GM21381 (cell line): ENCODE data around the gene FILIP1L.

Experiments used
- ATAC-seq: cut with Tn5 transposase; IDR thresholded peaks from one replicate; pipeline ENCODE4 v1.9.1; 2021; ENCODE audit warnings: mild to moderate bottlenecking, moderate library complexity; ENCODE audit not compliant: unreplicated experiment

The FILIP1L gene

GRCh38 chr3:99900248-99900647 lies 214.1 kb downstream of the FILIP1L start:
- no peak for ATAC-seq

DNA sequence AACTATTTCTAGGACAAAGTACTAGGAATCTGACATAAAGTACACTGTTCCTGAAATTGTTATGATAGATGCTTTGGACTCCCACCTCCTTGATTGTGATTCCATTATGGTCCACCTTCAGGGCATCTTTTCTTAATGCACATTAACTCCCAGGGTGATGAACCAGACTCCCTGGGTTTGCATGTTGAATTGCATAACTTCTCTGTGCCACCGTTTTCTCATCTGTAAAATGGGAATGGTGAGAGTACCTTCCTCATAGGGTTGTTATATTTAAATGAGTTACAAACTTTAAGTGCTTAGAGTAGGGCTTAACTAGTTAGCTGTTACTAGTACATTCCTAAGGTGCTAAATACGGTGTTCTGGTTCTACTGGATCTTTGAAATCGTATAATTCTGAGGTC lies 214.7 kb downstream of the FILIP1L start:
- no peak for ATAC-seq

DNA sequence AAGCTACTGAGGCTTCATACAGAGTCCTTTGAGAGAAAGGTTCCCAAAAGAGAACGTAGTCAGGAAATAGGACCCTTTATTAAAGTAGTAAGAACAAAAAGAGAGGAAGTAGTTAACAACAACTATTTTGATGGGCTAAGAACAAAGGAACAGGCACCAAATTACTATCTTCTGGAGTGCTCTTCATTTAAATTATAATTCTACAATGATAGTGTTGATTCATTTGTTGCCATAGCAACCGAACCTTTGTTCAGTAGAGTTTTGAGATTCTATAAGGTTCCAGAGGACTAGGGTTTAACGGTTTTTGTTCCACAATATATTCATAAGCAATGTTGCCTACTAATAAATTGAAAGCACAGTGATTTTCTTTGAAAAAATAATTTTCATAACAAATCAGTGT lies 217.8 kb downstream of the FILIP1L start:
- ATAC-seq, result no peak

- no peak for ATAC-seq
These were observed 218.4 kb downstream of the FILIP1L start for GRCh38 chr3:99895703-99896441.

DNA sequence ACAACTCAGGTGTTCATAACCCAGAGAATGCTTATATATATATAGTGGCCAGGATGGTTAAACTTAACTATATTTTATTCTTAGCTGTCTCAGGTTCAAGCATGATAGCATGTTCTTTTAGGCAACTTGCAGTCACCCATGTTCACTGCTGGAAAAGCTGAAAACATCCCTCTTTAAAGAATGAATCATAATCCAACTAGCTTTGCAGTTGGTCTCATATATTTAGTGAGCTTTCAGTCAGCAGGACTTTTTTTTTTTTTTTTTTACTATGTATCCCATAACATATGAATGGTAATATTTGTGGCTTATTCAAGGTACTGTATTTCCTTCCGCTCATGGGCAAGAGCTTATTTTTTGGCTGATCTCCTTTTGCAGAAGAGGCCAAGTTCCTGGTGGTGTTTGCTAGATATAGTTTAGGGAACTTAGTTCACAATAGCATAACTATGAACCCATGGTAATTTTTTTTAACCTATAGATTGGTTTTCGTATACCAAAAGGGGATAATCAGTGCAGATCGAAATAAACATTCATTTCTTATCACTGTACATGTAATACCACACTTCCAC lies 219.1 kb downstream of the FILIP1L start:
- ATAC-seq, result no peak

DNA sequence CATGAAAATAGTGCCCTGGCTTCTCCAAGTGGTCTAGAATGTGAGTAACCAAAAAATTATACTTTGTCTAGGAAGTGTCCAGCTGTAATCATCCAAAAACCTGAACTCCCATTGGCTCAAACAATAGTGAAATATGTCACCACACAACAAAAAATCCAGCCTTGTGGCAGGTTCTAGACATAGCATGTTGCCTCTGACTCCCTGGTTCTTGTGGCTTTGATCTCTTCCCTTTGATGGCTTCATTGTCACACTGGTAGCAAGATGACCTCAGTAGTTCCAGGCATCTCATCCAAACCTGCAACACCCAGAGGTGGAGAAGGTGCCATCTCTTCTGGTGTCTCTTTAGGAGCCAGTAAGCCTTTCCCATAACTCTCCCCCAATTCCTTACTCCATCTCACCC lies 222.0 kb downstream of the FILIP1L start:
- no peak for ATAC-seq

DNA sequence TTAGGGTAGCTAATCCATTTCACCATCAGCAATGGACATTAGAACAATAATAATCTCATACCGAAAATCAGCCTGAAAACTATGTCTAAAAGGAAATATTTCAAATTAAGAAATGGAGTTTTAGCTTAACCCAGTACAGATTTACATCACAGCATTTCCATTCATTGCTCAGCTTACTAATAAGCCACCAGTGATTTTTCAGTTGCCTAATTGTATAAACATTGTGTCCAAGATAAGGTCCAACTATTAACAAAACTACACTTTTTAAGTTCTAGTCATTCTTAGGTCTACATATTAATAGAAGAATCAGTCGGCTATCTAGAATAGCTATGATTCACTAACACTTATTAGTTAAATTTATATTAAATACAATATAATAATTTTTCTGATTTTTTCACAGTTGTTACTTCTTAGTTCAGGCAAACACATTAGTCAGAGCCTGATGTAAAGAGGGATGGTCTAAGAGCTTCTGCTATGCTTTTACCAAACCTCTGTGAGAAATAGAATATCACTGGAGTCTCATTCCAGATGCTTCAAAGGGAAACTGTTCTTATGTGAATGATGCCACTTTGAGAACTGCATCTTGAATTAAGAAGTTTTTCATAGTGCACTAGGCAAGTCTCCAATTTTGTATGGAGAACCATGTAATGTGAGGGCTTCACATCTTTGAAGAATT lies 222.6 kb downstream of the FILIP1L start:
- ATAC-seq, result no peak

DNA sequence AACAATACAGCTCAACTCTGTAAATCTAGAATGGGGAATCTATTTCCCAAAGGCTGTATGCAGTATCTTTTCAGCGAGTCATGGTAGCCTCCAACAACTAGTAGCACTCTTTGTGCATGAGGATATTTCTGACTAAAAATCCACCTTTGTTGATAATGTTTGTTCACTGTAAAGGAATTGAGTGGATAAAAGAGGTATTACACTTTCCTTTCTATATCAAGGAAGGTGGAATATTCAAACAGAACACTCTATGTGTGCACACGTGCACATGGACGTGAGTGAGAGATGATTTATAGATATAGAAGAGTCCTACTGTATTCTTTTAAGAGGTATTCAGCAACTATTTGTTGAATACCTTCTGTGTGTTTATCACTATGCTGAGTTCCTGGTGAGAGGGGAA lies 228.4 kb downstream of the FILIP1L start:
- ATAC-seq, result no peak

DNA sequence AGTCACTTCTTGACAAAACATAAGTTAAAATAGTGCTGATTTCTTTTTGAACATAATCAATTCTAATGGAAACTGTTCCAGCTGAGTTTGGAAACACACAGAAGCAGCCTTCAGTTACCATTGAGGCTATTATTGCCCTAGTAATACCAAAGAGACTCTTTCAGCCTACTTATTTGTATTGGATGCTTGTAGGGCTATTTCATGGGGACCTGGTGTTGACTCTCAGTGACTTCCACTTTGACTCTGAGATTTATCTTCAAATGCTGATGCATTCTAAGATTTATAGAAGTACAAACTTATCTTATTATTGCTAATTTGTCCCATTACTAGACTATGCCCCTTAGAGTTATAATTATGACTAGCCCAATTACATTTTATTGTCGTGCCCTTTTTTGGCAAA lies 229.2 kb downstream of the FILIP1L start:
- no peak for ATAC-seq

GRCh38 chr3:99884484-99884883 lies 229.8 kb downstream of the FILIP1L start:
- no peak for ATAC-seq

DNA sequence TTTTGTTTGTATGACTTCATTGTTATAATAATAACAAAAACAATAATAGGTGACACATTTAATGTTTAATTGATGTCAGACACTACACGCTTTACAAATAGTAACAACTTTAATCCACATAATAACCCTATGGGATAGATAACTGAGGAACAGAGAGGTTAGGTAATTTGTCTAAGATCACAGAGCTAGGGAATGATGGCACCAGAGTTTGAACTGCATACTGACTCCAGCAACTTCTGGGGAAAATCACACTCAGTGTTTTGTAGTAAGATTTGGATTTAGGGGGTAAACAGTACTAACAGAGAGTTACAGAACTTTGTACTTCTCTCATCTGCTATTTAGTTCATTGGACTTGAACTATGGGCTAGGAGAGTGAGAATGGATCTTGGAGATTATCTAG lies 230.6 kb downstream of the FILIP1L start:
- ATAC-seq, result no peak

DNA sequence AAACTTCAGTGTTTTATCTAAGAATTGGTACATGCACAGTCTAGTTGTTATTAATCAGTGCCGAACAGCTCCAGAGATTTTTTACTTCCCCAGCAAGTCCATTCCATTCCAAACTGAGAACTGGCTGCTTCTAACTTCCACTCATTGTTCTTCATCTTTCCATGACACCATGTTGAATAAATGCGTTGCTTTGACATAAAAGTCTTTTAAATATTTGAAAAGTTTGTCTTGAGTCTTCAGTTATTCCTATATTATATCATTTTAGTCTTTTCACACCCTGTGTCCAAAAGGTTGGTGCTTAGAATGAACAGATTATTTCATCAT lies 231.2 kb downstream of the FILIP1L start:
- ATAC-seq, result no peak

- ATAC-seq, result no peak
These were observed 231.7 kb downstream of the FILIP1L start for GRCh38 chr3:99882436-99883137.

- no peak for ATAC-seq
These were observed 233.2 kb downstream of the FILIP1L start for GRCh38 chr3:99881121-99881524.

GRCh38 chr3:99879275-99879674 lies 235.0 kb downstream of the FILIP1L start:
- no peak for ATAC-seq

DNA sequence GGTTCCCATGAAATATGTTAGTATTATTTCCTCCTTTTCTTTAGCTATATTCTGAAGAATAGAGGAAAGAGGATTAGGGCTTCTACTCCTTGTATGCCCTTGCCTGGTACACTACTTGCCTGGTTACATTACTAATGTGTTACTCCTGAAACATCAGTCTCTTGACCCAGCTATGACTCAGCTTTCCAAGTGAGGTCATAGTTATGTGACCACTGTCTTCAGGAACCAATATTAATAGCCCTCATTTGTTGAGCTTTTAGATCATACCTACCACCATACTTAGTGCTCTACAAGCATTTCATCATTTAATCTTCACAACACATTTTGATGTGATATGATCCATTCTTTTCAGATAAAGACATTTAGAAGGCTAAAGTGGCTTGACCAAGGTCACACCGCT lies 236.3 kb downstream of the FILIP1L start:
- peak; percentile 50 for ATAC-seq

DNA sequence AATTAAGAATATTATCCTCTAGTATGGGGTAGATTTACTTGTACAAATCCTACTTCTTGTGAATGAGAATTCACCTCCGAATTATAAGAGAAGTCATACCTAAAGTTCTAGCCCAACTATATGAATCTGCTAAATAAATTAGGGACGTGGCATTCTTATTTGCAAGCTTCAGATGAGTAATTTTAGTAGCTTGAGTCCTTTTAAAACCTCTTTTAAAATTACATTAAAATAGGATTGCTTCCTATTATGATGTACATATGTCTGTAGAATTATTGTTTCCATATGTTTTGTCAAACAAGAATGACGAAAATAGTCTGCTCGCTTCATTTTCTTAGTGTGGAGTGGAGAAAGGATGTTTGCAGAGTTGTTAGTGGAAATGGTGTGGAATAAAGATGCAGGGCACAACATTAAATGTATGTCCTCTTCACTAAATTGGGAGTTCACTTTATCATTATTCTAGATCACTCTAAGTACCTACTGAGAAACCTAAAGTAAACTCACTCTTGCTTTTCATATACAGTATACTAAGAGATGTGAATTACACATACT lies 237.2 kb downstream of the FILIP1L start:
- no peak for ATAC-seq

- ATAC-seq, result peak; percentile 91
These were observed 238.1 kb downstream of the FILIP1L start for GRCh38 chr3:99875929-99876841.

GRCh38 chr3:99875581-99875928 lies 238.7 kb downstream of the FILIP1L start:
- ATAC-seq, result no peak

- ATAC-seq, result no peak
These were observed 239.9 kb downstream of the FILIP1L start for GRCh38 chr3:99874237-99875002.
